Kidney (tissue), 14 donors: ENCODE measurements around the gene MPI. TPM values are rescaled to one million over a fixed set of nuclear protein-coding genes. Genes with fewer than 3 reads are reported as not detected.

Experiments
- DNase-seq, 5 donors: peaks; one replicate each; pipeline ENCODE4 v3.0.0-alpha.2; 2013 to 2020
- FAIRE-seq: peaks from 2 replicates; lab custom pipeline; 2012; peaks lifted over from hg19 to GRCh38; lab: Jason Lieb, UNC
- H3K27ac ChIP-seq, 2 donors: one replicate each; pipeline ENCODE4 v1.7.0; 2013; ENCODE audit warnings: low read depth in 2 of 2, low read length in 2 of 2, inconsistent platforms in 1 of 2
- H3K27me3 ChIP-seq: one replicate; pipeline ENCODE4 v1.7.1; 2013; ENCODE audit warnings: low read length, inconsistent platforms; ENCODE audit not compliant: control insufficient read depth, insufficient read depth
- H3K36me3 ChIP-seq, 3 donors: one replicate each; pipeline versions ENCODE4 v1.7.0 to v1.7.1; 2013; ENCODE audit warnings: low read length in 3 of 3, control low read depth in 1 of 3, inconsistent platforms in 1 of 3; ENCODE audit not compliant: insufficient read depth in 3 of 3, control insufficient read depth in 2 of 3
- H3K4me1 ChIP-seq, 3 donors: one replicate each; pipeline versions ENCODE4 v1.7.0 to v1.7.1; 2013; ENCODE audit warnings: low read length in 3 of 3, inconsistent platforms in 1 of 3, low read depth in 1 of 3; ENCODE audit not compliant: control insufficient read depth in 2 of 3, insufficient read depth in 2 of 3
- H3K4me3 ChIP-seq, 3 donors: one replicate each; pipeline versions ENCODE4 v1.7.0 to v1.8.1; 2013; ENCODE audit warnings: low read length in 3 of 3, control low read depth in 1 of 3, inconsistent platforms in 1 of 3
- H3K9ac ChIP-seq, 3 donors: one replicate each; pipeline versions ENCODE4 v1.7.0 to v1.7.1; 2013; ENCODE audit warnings: low read length in 3 of 3, control low read depth in 1 of 3, inconsistent platforms in 1 of 3
- H3K9me3 ChIP-seq, 3 donors: one replicate each; pipeline versions ENCODE4 v1.7.0 to v1.7.1; 2013; ENCODE audit warnings: low read length in 3 of 3, control low read depth in 1 of 3, inconsistent platforms in 1 of 3; ENCODE audit not compliant: control insufficient read depth in 2 of 3, insufficient read depth in 1 of 3
- intact Hi-C: fragments of 100-400 bp; cut with DNase I; formaldehyde crosslinking; loops from one replicate; pipeline ENCODE4 v1.11.1; 2022
- polyA plus RNA-seq: library from polyadenylated mRNA; stranded (reverse); fragments of 350-450 nt; fragmentation: Illumina TruSeq; extraction: RNeasy Lipid Tissue Mini Kit (QIAGEN cat#74804); gene quantifications from one replicate; pipeline ENCODE4 v1.2.3, GENCODE V29; 2014; ENCODE audit warnings: low read depth, low replicate concordance; ENCODE audit not compliant: insufficient read depth
- total RNA-seq: library from RNA; stranded (reverse); fragmentation: NEBNext Ultra II Directional; extraction: Animal tissue kit (Norgen Biotek cat#: 25700); gene quantifications from one replicate; pipeline ENCODE4 v1.2.1, GENCODE V29; 2021
- TF ChIP-seq, protein P1 (sequence below): IDR thresholded peaks from 3 replicates; pipeline ENCODE4 v1.5.1; 2012; ENCODE audit warnings: mild to moderate bottlenecking, moderate library complexity, borderline replicate concordance; ENCODE audit not compliant: insufficient read depth; ENCODE audit errors: extremely low read depth
- donor health status: control.
- donor health status: control.
- donor health status: control.
- donor health status: control.
- donor health status: control.
- donor health status: DM: yes; HTN: yes; CAD: no.
- donor health status: Normal renal cell carcinoma (clear cell type).

Gene MPI
- total and polyA plus RNA-seq, 2 donors from 2014 or later: 33.7 to 52.0 TPM

DNA sequence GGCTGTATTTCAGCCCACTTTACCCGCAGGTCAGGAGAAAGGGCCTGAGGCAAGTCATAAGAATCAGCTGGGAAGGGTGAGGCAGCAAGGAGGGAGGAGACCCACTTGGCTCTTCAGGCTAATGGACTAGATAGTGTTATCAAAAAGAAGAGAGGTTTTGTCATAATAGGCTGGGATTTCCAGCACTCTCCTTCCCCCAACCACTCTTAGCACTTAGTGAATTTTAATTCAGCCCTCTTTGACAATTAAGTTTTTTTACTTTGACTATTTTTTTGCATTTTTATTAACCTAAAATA is 771 bp downstream of the MPI start:
- H3K36me3 ChIP-seq: peaks cover 0 to 6% (median 3%) of the 10 kb centered on the region in 3 donors
- TF ChIP-seq, protein P1, sequence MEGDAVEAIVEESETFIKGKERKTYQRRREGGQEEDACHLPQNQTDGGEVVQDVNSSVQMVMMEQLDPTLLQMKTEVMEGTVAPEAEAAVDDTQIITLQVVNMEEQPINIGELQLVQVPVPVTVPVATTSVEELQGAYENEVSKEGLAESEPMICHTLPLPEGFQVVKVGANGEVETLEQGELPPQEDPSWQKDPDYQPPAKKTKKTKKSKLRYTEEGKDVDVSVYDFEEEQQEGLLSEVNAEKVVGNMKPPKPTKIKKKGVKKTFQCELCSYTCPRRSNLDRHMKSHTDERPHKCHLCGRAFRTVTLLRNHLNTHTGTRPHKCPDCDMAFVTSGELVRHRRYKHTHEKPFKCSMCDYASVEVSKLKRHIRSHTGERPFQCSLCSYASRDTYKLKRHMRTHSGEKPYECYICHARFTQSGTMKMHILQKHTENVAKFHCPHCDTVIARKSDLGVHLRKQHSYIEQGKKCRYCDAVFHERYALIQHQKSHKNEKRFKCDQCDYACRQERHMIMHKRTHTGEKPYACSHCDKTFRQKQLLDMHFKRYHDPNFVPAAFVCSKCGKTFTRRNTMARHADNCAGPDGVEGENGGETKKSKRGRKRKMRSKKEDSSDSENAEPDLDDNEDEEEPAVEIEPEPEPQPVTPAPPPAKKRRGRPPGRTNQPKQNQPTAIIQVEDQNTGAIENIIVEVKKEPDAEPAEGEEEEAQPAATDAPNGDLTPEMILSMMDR: no peak
- H3K4me3 ChIP-seq: peak overlapping the region in 2 of 3 donors; percentile 91 to 98
- intact Hi-C loops: no loop called here
- H3K9ac ChIP-seq: peak overlapping the region in 2 of 3 donors; percentile 71 to 93
- DNase-seq (no peak), FAIRE-seq (no peak)
- no peaks in the 10 kb centered on the region for H3K27me3 ChIP-seq
- H3K9me3 ChIP-seq: no peaks in the 10 kb centered on the region
- peaks cover 4 to 12% (median 5%) of the 10 kb centered on the region in 3 donors for H3K4me1 ChIP-seq
- H3K27ac ChIP-seq: no peak overlapping the region

DNA sequence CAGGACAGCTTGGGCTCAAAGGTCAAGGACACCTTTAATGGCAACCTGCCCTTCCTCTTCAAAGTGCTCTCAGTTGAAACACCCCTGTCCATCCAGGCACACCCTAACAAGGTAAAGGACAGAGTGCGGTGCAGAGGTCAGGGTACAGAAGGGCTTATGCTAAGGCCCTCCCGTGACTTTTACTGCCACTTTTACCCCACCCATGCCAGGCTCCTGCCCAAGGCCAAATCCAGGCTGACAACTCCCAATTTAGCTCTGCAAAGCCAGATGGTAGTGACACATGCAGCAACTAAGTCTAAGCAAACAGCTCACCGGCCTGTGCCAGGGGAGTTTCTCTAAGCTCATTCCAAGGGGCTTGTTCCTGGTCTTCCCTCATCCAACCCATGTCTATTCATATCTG is 1.6 kb downstream of the MPI start:
- FAIRE-seq: no peak
- H3K9ac ChIP-seq: no peak overlapping the region
- DNase-seq: no peak

DNA sequence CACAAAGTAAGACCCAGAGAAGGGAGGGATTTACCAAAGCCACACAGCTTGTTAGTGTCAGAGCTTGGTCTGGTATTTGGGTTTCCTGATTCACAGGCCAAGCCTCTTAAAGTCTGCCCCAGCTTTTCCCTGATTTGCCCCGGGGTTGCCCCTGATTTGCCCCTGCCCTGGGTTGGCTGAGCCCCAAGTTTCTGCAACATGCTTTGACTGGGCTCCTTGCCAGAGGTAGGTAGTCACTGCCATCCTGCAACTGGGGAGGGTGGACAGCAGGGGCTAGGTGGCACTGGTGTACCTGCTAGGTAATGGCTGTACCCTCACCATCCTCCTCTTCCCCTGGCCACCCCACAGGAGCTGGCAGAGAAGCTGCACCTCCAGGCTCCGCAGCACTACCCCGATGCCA is 2.5 kb downstream of the MPI start:
- TF ChIP-seq, protein P1: no peak
- FAIRE-seq (no peak), DNase-seq (no peak)
- Histone ChIP-seq H3K9me3 (no peaks in the 10 kb centered on the region), H3K4me3 (no peak overlapping the region), H3K27ac (no peak overlapping the region), H3K27me3 (no peaks in the 10 kb centered on the region), H3K4me1 (peaks cover 4 to 12% (median 5%) of the 10 kb centered on the region in 3 donors), H3K36me3 (peaks cover 0 to 14% (median 6%) of the 10 kb centered on the region in 3 donors), H3K9ac (no peak overlapping the region)
- intact Hi-C loops: no loop called here

More for the DNA sequence above, 1.6 kb downstream of the MPI start:
- H3K27ac ChIP-seq: no peak overlapping the region
- no peak overlapping the region for H3K4me3 ChIP-seq
- H3K36me3 ChIP-seq: peaks cover 0 to 6% (median 6%) of the 10 kb centered on the region in 3 donors
- intact Hi-C loops: no loop called here
- no peaks in the 10 kb centered on the region for H3K27me3 ChIP-seq
- TF ChIP-seq, protein P1: no peak
- H3K4me1 ChIP-seq: peaks cover 4 to 12% (median 5%) of the 10 kb centered on the region in 3 donors
- no peaks in the 10 kb centered on the region for H3K9me3 ChIP-seq

DNA sequence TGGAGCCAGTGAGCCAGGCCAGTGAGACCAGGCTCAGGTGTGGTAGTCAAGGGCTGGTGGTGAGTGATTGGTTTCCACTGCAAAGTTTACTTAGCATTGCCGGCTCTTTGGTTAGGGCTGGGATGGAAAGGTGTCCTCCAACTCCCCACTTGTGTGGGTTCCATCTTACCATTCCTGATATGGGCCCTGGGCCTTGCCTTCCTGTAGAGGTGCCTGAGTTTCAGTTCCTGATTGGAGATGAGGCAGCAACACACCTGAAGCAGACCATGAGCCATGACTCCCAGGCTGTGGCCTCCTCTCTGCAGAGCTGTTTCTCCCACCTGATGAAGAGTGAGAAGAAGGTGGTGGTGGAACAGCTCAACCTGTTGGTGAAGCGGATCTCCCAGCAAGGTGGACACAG is 3.1 kb downstream of the MPI start:
- Histone ChIP-seq H3K9ac (no peak overlapping the region), H3K4me3 (no peak overlapping the region), H3K27ac (no peak overlapping the region), H3K4me1 (peaks cover 4 to 12% (median 5%) of the 10 kb centered on the region in 3 donors), H3K36me3 (peaks cover 0 to 14% (median 6%) of the 10 kb centered on the region in 3 donors), H3K27me3 (no peaks in the 10 kb centered on the region), H3K9me3 (no peaks in the 10 kb centered on the region)
- FAIRE-seq: no peak
- TF ChIP-seq, protein P1: no peak
- intact Hi-C loops: no loop called here
- DNase-seq: no peak
